Endothelial cell of umbilical vein (primary cell): Measurements from ENCODE around the gene REPS2. TPM values are rescaled to one million over a fixed set of nuclear protein-coding genes. Genes with fewer than 3 reads are reported as not detected.

Experiments
- BruUV-seq: library from RNA; stranded (reverse); fragments of 400-500 nt; replicated peaks from 2 replicates; lab custom pipeline; 2021; lab: Mats Ljungman, UMichigan
- CTCF ChIA-PET: fragments of 300-600, 350-600 bp; sonication (Branson Sonifier 250); formaldehyde crosslinking; loops from one replicate; lab custom pipeline; 2021; ENCODE audit warnings: antibody characterized with exemption, inconsistent platforms; lab: Charles Lee
- POLR2A ChIA-PET: fragments of 300-600, 350-600 bp; sonication (Branson Sonifier 250); formaldehyde crosslinking; loops from one replicate; lab custom pipeline; 2021; ENCODE audit warnings: antibody characterized with exemption, inconsistent platforms; lab: Charles Lee
- DNase-seq: peaks from one replicate; pipeline ENCODE4 v3.0.0-alpha.2; 2011; ENCODE audit warnings: low read depth, low spot score
- FAIRE-seq: peaks from 2 replicates; lab custom pipeline; 2011; peaks lifted over from hg19 to GRCh38; lab: Jason Lieb, UNC
- H2AFZ ChIP-seq: 2 replicates; pipeline ENCODE4 v1.6.0; 2012; ENCODE audit warnings: low read depth, low read length, control low read depth, inconsistent platforms
- H3K27ac ChIP-seq: 2 replicates; pipeline ENCODE4 v1.5.1; 2011; ENCODE audit warnings: low read depth, mild to moderate bottlenecking, control low read depth, low read length, moderate library complexity; ENCODE audit not compliant: insufficient read depth
- H3K27me3 ChIP-seq, 2 experiments: 2 replicates each; pipeline versions ENCODE4 v1.6.0 to v1.6.1; 2011; ENCODE audit warnings: low read length in 2 of 2, mixed read lengths in 1 of 2; ENCODE audit not compliant: control insufficient read depth in 2 of 2, insufficient read depth in 2 of 2
- H3K36me3 ChIP-seq, 2 experiments: 2 replicates in 1 of 2; 3 replicates in 1 of 2; pipeline ENCODE4 v1.5.1; 2011; ENCODE audit warnings: low read length in 2 of 2, mild to moderate bottlenecking in 1 of 2, moderate library complexity in 1 of 2; ENCODE audit not compliant: control insufficient read depth in 2 of 2, insufficient read depth in 2 of 2; ENCODE audit errors: extremely low read depth in 1 of 2
- H3K4me1 ChIP-seq: 3 replicates; pipeline ENCODE4 v1.5.1; 2011; ENCODE audit warnings: mild to moderate bottlenecking, low read length; ENCODE audit not compliant: control insufficient read depth, insufficient read depth; ENCODE audit errors: extremely low read depth
- H3K4me2 ChIP-seq: 2 replicates; pipeline ENCODE4 v1.6.1; 2011; ENCODE audit warnings: low read length, control low read depth, mixed read lengths; ENCODE audit not compliant: insufficient read depth
- H3K4me3 ChIP-seq, 3 experiments: fragments of 200-600 bp in 1 of 3; sonication (generic), shearing (Covaris generic) in 1 of 3; replicated peaks in 1 of 3; 2 replicates each; pipeline ENCODE4 v1.5.1; 2011 to 2016; ENCODE audit warnings: control low read depth in 3 of 3, low read length in 3 of 3, mild to moderate bottlenecking in 2 of 3, inconsistent platforms in 1 of 3, low read depth in 1 of 3, moderate library complexity in 1 of 3; ENCODE audit not compliant: insufficient read depth in 1 of 3
- H3K79me2 ChIP-seq: 2 replicates; pipeline ENCODE4 v1.6.0; 2012; ENCODE audit warnings: low read length, inconsistent platforms; ENCODE audit not compliant: control insufficient read depth, insufficient read depth
- H3K9ac ChIP-seq: replicated peaks from 2 replicates; pipeline ENCODE3; 2011; ENCODE audit warnings: low read length, control low read depth; ENCODE audit not compliant: insufficient read depth; ENCODE audit errors: extremely low read depth
- H3K9me1 ChIP-seq: replicated peaks from 3 replicates; pipeline ENCODE4 v1.6.0; 2011; ENCODE audit warnings: mild to moderate bottlenecking, low read length; ENCODE audit not compliant: control insufficient read depth, insufficient read depth; ENCODE audit errors: extremely low read depth
- H3K9me3 ChIP-seq: replicated peaks from 2 replicates; pipeline ENCODE4 v1.5.1; 2012; ENCODE audit warnings: low read length, inconsistent platforms; ENCODE audit not compliant: control insufficient read depth, insufficient read depth
- H4K20me1 ChIP-seq: replicated peaks from 2 replicates; pipeline ENCODE3; 2011; ENCODE audit warnings: mild to moderate bottlenecking, low read length; ENCODE audit not compliant: control insufficient read depth, insufficient read depth; ENCODE audit errors: extremely low read depth
- CTCF ChIP-seq, 2 donors: IDR thresholded peaks; 1 replicate in 1 of 2; 2 replicates in 1 of 2; pipeline ENCODE4 v1.5.1; 2011; ENCODE audit warnings: low read length in 2 of 2, mild to moderate bottlenecking in 2 of 2, moderate library complexity in 2 of 2, control low read depth in 1 of 2, inconsistent platforms in 1 of 2, low read depth in 1 of 2; ENCODE audit not compliant: insufficient read depth in 1 of 2; ENCODE audit errors: extremely low read depth in 1 of 2
- EZH2 ChIP-seq: IDR thresholded peaks from 2 replicates; pipeline ENCODE4 v1.6.1; 2012; ENCODE audit warnings: borderline replicate concordance, low read depth, mild to moderate bottlenecking, moderate library complexity, low read length, inconsistent platforms; ENCODE audit not compliant: severe bottlenecking
- FOS ChIP-seq: IDR thresholded peaks from 2 replicates; pipeline ENCODE4 v1.6.1; 2011; ENCODE audit warnings: mild to moderate bottlenecking, low read length, moderate library complexity, borderline replicate concordance; ENCODE audit not compliant: insufficient read depth
- GATA2 ChIP-seq: IDR thresholded peaks from 2 replicates; pipeline ENCODE4 v1.7.0; 2011; ENCODE audit warnings: low read depth, mild to moderate bottlenecking, moderate library complexity, mixed read lengths, low read length; ENCODE audit not compliant: insufficient read length, insufficient read depth
- JUN ChIP-seq: IDR thresholded peaks from 2 replicates; pipeline ENCODE4 v1.6.1; 2011; ENCODE audit warnings: borderline replicate concordance, low read depth; ENCODE audit not compliant: insufficient read length, insufficient read depth
- MAX ChIP-seq: IDR thresholded peaks from 2 replicates; pipeline ENCODE4 v1.6.1; 2011; ENCODE audit not compliant: insufficient read depth, insufficient read length
- MYC ChIP-seq: IDR thresholded peaks from one replicate; pipeline ENCODE4 v1.6.1; 2011; ENCODE audit warnings: mild to moderate bottlenecking, low read depth, low read length
- POLR2A ChIP-seq: IDR thresholded peaks from 2 replicates; pipeline ENCODE4 v1.6.1; 2012; ENCODE audit warnings: low read depth, mild to moderate bottlenecking, control low read depth, low read length
- POLR2AphosphoS5 ChIP-seq: IDR thresholded peaks from 2 replicates; pipeline ENCODE4 v1.6.1; 2012; ENCODE audit warnings: low read depth, mild to moderate bottlenecking, control low read depth, low read length, moderate library complexity; ENCODE audit not compliant: insufficient read depth
- dilution Hi-C: fragments of 300-500 bp; cut with MboI; formaldehyde crosslinking; loops from one replicate; pipeline ENCODE4 v1.15.0; 2019; ENCODE audit warnings: low sequenced_read_pairs; ENCODE audit not compliant: extremely low pct_ligation_motif_present
- intact Hi-C: fragments of 100-400 bp; cut with micrococcal nuclease; formaldehyde crosslinking; loops from one replicate; pipeline ENCODE4 v1.10.0; 2022
- polyA plus RNA-seq, 4 experiments: library from polyadenylated mRNA; depleted of rRNA in 3 of 4; stranded (reverse) in 3 of 4; unstranded in 1 of 4; fragments of >200 nt; gene quantifications; 2 replicates each; pipeline versions ENCODE4 v1.2.1 to v1.2.3, GENCODE V29; 2011 to 2012; ENCODE audit warnings: missing spikeins in 1 of 4
- total RNA-seq: library from RNA; stranded (reverse); gene quantifications from 2 replicates; pipeline ENCODE4 v1.2.3, GENCODE V29; 2021

Gene REPS2
- total and polyA plus RNA-seq, 2 donors (not counting 3 experiments of a cell fraction or from before 2014, with no cell fraction given) = 0.91 to 2.6 TPM

- no peak overlapping the region for H3K4me2 ChIP-seq
- DNase-seq (no peak), FAIRE-seq (no peak)
- H4K20me1 ChIP-seq = no peaks in the 10 kb centered on the region
- ChIA-PET CTCF (interaction anchor here (1.4 to 2.8 kb wide), 3 partner anchors 9 to 149 kb away, joined by 4 to 11 read pairs (median 7); no protein-coding TSS in a partner anchor), POLR2A (no interaction called here)
- no peaks in the 10 kb centered on the region for H3K36me3 ChIP-seq
- no peak overlapping the region for H2AFZ ChIP-seq
- H3K4me1 ChIP-seq = no peaks in the 10 kb centered on the region
- H3K9me1 ChIP-seq = no peaks in the 10 kb centered on the region
- no peak overlapping the region for H3K27ac ChIP-seq
- no peak overlapping the region for H3K4me3 ChIP-seq
- H3K27me3 ChIP-seq = no peaks in the 10 kb centered on the region
- no peak for TF ChIP-seq GATA2
- no peak for TF ChIP-seq MAX
- TF ChIP-seq POLR2A = no peak
- TF ChIP-seq EZH2 = no peak
- no peak for TF ChIP-seq MYC
- no peak for TF ChIP-seq JUN
- TF ChIP-seq FOS = no peak
- TF ChIP-seq POLR2AphosphoS5 = no peak
- TF ChIP-seq CTCF (IDR thresholded peaks at IDR 0.05; ENCODE audit: extremely low read depth in 1 of 2, insufficient read depth in 1 of 2, low read depth in 1 of 2, low read length in 2 of 2) = no peak
- BruUV-seq = no TSS peak
- no peak overlapping the region for H3K9ac ChIP-seq
- no peaks in the 10 kb centered on the region for H3K9me3 ChIP-seq
- dilution Hi-C loops = no loop called here
- no peaks in the 10 kb centered on the region for H3K79me2 ChIP-seq
- intact Hi-C loops = no loop called here
Measured at GRCh38 chrX:16897445-16897844, 49.0 kb upstream of the REPS2 start.
